COLO829 (cell line): ENCODE measurements around the gene COX7A2.

Experiments used
- DNase-seq: peaks from one replicate; pipeline ENCODE4 v3.0.0; 2012; ENCODE audit warnings: low spot score

The COX7A2 gene

GRCh38 chr6:75243333-75244062, at the start of gene COX7A2:
COX7A2 (minus strand) TSS chr6:75243801; CDS start chr6:75243734, 67 bp downstream.
- DNase-seq = peak; percentile 78

DNA sequence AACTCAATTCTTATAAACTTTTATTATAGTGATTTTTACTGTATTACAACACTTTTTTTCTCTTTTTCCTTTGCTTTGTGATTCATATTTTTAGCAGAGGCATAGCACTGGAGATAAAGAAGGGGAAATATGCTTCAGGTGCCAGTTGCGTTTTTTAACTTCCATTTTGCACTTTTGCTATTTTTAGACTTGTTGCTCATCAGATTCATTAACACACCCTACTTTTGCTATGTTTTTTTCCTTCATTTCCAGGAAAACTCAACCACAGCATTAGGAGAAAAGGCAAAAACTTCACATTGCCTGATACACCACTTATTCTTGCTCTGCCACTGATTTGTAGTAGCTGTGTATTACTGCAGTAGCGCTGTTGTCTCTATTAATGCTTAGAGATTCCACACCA, 49.0 kb upstream of the COX7A2 start:
- DNase-seq = no peak

GRCh38 chr6:75291744-75292143, 48.1 kb upstream of the COX7A2 start:
- no peak for DNase-seq

DNA sequence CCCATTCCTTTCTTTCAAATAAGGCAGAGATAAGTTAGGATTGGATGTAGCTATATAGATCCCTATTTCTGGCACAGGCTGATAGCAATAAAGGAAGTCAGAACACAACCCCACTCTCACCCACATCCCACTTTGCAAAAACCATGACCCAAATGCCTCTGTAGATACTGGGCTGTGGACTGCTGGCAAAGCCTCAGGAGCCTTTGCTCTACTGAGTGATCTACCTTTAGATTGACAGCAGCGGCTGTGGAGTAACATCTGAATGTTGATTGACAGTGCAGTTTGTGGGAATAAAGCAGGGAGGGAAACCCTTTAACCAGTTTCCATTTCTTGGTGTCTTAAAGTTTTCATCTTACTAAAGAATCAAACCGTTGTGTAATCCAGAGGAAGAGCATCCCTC, 47.7 kb upstream of the COX7A2 start:
- no peak for DNase-seq

DNA sequence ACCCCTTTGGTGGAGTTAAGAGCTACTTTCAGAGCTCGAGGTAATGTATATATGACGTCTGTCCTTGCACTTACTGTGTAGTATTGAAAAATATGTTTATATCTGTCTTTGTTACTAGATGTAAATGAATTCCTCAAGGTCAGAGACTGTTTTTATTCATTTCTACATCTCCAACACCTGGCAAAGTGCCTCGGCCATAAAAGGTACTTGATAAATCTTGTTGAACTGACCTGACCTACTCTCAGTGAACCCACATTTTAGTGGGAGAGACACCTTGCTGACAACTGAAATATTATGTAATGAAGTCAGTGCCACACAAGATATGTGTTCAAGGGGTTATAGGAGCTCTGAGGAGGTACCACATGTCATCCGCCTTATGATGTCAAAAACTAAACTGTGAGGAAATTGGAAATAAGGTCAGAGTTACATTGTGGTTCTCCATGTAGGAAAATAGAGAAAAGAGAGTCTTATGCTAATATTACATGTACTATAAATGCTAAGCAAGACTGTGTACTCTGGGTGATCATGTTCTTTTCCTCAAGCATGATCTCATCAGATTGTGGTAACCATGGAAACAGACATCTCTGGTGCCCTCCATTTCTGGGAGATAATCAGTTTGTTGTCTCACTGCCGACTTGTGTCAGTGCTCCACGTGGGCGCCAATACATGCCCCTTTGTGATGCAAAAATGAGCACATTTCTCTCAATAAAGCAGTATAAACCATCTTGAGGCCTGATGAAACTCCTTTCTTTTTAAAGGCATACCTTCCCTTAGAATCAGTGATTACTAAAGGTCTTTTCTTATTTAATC, 46.7 kb upstream of the COX7A2 start:
- DNase-seq = no peak

GRCh38 chr6:75288023-75288422, 44.4 kb upstream of the COX7A2 start:
- no peak for DNase-seq

- DNase-seq = no peak
These were observed 43.8 kb upstream of the COX7A2 start for GRCh38 chr6:75287424-75287823.

- no peak for DNase-seq
These were observed 43.4 kb upstream of the COX7A2 start for GRCh38 chr6:75286955-75287354.

DNA sequence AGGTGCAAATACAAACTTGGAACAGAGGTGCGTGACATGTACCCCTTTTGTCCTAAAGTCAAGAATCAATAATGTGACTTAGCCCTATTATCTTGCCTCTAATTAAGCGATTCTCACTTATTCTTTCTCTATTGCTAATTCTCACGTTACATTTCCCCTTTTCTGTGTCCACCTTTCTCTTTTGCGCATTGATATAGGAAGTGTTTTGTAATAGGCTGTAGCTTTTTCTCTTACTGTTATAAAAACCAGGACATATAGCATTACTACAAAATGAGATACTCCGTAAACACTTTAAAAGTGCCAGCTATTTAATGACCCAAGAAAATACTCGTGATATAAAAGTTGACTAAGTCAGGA, 41.7 kb upstream of the COX7A2 start:
- DNase-seq = no peak

DNA sequence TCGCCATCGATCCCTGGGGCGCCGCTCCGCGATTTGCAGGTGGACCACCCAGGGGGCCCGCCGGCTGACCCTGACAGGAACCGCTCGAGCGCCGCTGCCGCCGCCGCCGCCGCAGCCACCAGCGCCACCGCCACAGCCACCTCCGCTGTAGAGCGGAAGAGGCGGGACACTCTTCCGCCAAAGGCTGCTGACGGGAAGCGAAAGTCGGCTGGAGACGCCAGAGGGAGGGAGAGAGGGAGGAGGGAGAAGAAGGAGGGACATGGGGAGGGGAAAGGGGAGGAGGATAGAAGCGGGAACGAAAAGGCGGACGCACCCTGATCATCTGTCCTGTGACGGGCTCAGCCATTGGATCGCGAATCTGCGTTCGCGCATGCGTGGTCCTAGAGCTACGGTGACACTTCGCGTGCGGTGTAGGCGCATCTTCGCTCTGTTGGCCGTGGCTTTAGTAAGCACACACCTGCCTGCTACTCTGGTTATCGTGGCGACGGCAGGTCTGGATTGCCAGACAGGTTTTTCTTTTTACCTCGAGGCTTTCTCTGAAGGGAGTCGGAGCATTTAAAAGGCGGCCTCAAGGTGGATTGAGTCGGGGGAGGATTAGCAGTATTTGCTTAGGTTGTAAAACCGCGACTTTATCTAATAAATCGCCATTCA, 41.2 kb upstream of the COX7A2 start, which contains the start of gene TMEM30A:
TMEM30A (minus strand) TSS at position 161 of the 651 bp plus-strand sequence; CDS start at position 7, 154 bp downstream.
- DNase-seq = peak; percentile 97

GRCh38 chr6:75283907-75284631, 40.5 kb upstream of the COX7A2 start:
- DNase-seq = no peak

- DNase-seq = no peak
These were observed 39.1 kb upstream of the COX7A2 start for GRCh38 chr6:75282706-75283105.

DNA sequence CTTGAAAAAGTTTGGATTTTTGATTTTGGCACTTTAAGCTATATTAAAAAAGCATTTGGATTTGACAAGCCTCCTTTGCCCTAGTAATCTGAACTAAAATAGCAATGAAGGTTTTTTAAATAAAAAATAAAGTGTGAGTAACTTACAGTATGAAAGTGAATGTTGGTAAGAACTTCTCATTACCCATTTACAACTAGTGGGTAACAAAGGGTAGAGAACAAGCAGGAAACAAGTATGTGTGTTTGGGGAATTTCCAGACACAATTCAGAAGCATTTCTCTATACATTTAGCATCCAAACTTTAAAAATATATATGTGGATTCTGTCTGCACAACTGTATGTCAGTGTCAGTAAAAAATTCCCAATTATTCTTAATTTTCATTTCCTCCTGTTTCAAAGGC, 38.1 kb upstream of the COX7A2 start:
- no peak for DNase-seq

DNA sequence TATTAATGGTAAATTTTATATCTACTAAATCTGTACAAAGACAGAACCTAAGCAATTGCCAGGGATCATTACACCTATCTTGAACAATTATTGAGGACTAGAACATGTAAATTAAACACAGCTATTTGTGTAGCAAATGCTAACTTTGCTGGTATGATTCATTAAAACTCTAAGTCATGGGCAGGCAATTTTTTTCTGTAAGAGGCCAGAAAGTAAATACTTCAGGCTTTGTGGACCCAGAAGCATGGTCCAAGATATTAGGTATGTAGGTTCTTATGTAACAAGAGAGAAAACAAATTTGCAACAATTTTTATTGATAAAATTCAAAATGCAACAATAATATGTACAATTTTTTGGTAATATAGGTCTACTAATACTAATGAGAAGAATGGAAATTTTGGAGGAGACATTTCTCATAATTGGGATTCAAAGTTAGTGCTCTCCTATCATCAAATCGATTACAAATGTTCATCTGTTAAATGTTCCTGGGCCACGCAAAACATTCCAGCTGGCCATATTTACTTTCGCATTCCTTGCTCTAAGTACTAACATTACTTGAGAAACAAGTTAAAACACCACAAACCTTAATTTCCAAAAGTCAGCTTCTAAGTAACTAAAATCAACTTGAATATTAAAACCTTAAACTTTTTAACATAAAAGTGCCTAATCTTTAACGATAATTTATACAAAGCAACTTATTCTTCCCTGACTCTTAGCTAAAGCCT, 36.7 kb upstream of the COX7A2 start:
- no peak for DNase-seq

DNA sequence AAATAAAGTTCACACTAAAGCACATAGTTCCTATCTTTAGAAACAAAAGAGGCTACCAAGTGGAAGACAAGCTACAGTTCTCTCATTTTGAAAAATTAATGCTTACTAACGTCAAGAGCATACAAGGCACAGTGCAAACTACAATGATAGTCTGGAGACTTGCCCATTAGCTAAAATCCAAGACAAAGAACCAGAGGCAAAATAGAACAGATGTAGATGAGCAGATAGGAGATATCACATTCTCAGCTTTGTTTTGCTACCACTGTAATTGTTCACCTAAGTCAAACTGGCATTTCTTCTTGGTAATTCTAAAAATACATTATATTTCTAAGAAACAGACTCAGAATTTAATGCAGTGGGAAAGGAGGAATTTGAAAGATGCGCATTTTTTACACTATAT, 35.8 kb upstream of the COX7A2 start:
- no peak for DNase-seq

DNA sequence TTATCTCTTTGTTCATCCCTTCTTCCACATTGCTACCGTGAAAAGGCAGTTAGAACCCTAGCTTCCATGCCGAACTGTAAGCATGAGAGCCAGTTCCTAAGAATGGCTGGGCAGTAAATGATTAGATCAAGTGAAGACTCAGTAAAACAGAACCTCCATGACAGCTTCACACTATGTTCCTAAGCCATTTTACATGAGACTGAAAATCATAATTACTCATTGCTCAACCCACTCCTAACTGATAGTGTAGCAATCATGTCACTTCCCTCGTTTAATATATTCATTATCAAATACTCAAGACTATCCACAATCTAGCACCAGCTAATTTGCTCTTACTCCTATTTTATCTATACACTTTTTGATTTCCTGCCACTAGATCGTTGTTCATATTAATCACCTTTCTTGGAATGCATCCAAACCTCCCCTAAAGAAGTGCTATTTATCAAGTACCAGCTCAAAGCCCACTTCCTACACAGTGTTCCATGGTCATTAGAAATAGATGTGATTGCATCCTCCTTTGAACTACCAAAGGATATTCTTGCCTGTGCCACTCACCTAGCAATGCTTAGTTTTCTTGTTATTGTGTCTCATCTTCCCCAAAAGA, 35.0 kb upstream of the COX7A2 start:
- no peak for DNase-seq

- DNase-seq = no peak
These were observed 31.5 kb upstream of the COX7A2 start for GRCh38 chr6:75275067-75275466.

DNA sequence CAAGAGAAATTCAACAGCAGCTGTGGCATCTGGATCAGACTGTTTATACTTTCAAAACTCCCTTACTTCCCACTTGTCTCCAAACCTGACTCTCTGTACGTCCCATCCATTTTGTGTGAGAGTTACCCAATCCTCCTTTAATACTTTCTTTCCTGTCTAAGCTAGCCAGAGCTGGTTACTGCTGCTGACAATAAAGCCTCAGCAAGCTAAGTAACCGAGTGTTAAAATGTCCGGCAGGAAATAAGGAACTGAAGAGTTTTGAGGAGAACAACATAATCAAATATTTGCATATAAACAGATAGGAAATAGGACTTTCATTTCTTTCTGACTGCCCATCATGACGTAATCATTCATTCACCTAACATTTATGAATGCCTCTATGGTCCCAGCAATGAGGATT, 29.4 kb upstream of the COX7A2 start:
- no peak for DNase-seq

GRCh38 chr6:75272145-75272840, 28.7 kb upstream of the COX7A2 start:
- DNase-seq = no peak

DNA sequence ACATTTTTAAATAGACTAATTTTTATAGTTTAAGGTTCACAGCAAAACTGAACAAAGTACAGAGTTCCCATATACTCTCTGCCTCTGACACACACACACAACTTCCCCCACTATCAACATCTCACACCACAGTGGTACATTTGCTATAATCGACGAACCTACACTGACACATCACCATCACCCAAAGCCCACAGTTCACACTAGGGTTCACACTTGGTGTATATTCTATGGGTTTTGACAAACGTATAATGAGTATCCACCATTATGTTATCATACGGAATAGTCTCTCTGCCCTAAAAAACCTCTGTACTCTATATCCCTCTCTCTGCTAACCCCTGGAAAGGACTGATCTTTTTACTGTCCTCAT, 25.4 kb upstream of the COX7A2 start:
- no peak for DNase-seq
